Amygdala (tissue), 56 donors: ENCODE data around the gene ZNF730.
"Not testable (repeated sequence)": the region's sequence is repeated elsewhere in the genome, so short reads cannot be mapped to it uniquely, and the experiment has no call there.

Source experiments
- DNase-seq, 56 donors: peaks; one replicate each; lab custom pipeline; 2025; lab: John Stamatoyannopoulos, UW

Gene ZNF730

GRCh38 chr19:23116802-23117571 lies at the start of gene ZNF730:
Gene ZNF730 (plus strand): TSS chr19:23117025. CDS start chr19:23117174, 149 bp downstream.
- peak in 50 of 56 donors; percentile 4 to 85 (median 42) for DNase-seq

DNA sequence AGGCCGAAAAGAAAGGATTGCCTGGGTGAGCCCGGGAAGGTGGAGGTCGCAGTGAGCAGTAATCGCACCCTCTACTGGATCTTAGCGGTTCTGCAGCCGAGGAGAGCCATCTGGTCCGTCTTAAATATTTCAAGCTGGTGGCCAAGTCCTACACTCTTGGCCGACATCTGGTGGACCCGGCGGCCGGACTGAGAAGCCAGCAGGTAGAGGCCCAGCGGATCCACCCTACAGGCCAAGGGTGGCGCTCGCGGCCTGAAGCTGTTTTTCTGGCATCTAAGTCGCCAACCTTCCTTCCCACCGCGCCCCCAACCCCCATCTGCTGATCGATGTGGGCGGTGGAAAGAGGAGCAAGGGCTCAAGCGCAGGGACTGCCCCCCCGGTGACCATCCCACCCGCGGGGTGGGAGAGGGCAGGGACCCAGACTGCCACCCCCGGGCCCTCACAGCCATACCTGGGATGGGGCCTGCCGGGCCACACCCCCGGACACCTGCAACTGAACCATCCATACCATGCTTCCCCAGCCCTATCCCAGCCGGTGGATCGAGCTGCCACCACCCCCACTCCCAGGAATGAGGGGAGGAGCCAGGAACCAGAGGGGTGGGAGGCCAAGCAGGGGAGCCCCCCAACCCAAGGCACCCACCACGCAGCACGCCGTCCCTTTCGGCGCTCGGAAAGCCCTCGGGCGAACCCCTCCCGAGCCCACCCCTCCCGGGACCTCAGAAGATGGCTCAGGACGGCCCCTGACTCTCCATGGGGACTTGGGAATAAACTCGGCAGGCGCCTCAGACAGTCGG lies 46.3 kb upstream of the ZNF730 start:
- DNase-seq = peak in 3 of 56 donors; percentile 6 to 16 (median 13)

- DNase-seq = peak in 6 of 56 donors; percentile 1 to 23 (median 8)
Measured at GRCh38 chr19:23071147-23071511, 45.7 kb upstream of the ZNF730 start.

DNA sequence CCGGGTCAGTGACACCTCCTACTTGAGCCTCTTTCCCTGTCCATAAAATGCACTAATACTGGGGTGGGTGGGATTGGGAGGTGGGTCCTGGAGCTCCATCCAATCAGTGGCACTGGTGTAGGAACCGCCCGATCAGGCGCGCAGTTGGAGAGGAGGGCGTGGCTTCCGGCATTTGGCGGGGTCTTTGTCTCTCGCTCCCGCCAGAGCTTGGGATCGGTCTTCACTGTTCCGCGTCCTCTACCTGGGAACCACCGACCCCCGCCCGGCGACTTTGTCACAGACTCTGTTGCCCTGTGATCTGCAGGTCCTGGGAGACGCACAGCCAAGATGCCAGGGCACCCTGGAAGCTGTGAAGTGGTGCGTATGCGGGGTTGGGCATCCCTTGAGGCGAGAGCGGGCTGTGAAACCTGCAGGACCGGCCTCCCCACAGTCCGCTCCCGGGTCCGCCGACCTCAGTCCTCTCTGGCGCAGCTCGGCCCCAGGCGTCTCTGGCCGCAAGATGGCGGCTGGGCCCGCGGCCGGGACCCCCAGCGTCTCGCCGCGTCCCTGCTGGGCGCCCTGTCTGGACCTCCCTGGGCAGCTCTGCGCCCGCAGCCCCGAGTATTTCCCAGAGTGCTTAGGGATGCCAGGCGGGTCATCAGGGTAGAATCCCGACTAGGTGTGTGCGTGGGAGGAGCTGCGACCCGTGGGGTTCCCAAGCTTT lies 41.6 kb upstream of the ZNF730 start:
- DNase-seq = peak in 40 of 56 donors; percentile 1 to 64 (median 21)

DNA sequence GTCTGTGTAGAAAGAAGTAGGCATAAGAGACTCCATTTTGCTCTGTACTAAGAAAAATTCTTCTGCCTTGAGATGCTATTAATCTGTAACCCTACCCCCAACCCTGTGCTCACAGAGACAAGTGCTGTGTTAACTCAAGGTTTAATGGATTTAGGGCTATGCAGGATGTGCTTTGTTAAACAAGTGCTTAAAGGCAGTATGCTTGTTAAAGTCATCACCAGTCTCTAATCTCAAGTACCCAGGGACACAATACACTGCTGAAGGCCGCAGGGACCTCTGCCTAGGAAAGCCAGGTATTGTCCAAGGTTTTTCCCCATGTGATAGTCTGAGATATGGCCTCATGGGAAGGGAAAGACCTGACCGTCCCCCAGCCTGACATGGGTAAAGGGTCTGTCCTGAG lies 39.0 kb upstream of the ZNF730 start:
- DNase-seq = not testable (repeated sequence)

DNA sequence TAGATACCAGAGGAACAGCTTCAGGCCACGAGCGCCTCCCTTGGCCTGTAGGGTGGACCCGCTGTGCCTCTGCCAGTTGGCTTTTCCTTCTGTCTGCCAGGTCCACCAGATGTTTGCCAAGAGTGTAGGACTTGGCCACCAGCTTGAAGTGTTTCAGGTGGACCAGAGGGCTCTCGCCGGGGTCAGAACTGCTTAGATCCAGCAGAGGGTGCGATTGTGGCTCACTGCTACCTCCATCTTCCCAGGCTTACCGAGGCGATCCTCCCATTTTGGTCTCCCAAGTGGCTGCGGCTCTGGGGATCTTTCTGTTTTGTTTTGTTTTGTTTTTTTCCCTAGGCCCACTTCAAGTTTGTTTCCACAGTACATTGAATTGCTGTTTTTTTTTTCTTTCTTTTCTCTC lies 23.0 kb upstream of the ZNF730 start:
- no peak for DNase-seq

DNA sequence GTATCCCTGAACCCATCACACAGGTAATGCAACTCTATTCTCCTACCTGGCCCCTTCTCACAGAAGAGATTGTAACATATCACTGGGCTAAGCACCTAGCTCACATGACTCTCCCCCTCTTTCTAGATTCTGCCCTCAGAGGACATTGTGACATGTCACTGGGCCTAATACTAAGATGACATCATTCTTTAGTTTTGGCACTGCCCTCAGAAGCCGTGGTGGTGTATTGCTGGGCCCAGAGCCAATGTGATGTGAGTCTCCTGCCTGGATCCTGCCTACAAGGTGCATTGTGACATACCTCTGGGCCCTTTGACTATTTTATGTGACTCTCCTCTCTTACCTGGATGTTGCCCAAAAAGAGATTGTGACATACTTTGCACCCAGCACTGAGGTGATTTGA lies 21.4 kb upstream of the ZNF730 start:
- DNase-seq = no peak

DNA sequence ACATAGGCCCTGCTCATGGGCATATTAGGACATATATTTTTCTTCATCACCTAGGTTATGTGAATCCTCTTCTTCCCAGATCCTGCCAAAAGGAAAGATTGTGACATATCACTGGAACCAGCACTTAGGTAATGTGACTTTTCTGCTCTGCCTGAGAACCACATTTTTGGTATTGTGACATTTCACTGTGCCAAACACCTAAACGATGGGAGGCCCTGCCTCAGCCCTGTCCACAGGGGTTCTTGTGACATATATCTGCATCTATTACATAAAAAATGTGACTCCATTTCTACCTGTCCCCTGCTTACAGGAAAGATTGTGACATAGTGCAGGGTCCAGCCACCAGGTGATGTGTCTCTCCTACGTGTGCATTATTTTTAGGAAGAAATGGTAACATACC lies 18.5 kb upstream of the ZNF730 start:
- DNase-seq = no peak

DNA sequence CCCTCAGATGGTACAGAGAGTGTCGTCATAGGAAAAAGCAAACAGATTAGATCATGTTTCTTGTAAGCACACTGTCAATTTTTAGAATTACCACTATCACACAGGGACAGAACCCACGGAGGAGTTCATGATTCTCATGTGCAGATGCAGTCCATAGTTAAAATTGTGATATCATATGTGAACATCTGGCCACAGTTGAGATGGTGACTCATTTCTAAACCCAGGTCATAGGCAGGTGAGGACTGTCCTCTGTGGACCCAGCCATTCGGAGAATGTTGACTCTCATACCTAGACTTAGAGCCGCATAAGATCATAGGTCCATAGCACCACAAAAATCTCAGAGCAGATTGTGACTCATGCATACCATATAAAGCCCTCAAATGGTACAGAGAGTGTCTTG lies 17.8 kb upstream of the ZNF730 start:
- DNase-seq = no peak

DNA sequence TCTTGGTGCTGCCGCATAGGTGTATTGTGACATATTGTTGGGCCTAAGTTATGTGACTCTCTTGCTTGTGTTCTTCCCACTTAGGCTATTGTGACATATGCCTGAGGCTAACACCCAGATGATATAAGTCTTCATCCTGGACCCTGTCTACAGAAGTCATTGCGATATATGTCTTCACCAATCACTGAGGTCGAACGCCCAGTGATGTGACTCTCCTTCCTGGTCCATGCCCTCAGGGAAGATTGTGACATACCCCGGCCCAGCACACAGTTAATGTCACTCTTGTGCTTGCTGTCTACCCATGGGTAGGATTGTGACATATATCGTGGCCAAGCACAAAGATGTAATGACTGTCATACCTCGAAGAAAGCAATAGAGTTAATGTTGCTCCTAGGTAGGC lies 16.9 kb upstream of the ZNF730 start:
- no peak for DNase-seq

- DNase-seq = no peak
Measured at GRCh38 chr19:23101241-23101640, 15.6 kb upstream of the ZNF730 start.

DNA sequence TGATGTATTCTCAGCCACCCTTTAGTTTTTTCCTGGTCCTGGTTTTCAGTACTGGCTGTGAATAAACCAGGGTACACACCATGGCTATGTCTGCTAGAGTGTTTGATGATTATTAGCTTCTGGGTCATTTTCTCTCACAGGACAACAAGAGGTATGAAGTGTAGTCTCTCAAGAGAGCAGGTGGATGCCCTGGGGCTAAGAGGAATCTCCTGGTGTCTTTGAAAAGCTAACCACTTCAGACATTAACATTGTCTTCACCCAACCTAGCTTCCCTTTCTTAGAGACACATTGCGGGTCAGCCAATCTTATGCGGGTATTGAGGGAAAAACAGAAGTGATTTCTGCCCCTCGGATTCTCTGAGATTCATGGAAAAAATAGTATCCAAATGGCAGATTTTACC lies 1.6 kb downstream of the ZNF730 start:
- DNase-seq = no peak

DNA sequence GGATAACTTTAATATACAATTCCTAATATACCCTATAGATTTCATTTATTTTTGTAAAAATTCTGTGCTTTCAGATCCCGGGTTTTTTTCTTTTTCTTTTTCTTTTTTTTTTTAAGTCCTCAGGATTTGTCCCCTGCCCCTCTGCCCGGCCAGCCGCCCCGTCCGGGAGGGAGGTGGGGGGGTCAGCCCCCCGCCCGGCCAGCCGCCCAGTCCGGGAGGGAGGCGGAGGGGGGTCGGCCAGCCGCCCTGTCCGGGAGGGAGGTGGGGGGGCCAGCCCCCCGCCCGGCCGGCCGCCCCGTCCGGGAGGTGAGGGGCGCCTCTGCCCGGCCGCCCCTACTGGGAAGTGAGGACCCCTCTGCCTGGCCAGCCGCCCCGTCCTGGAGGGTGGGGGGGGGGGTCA lies 17.4 kb downstream of the ZNF730 start:
- not testable (repeated sequence) for DNase-seq

- DNase-seq = no peak
Measured at GRCh38 chr19:23145617-23146415, 29.0 kb downstream of the ZNF730 start.

DNA sequence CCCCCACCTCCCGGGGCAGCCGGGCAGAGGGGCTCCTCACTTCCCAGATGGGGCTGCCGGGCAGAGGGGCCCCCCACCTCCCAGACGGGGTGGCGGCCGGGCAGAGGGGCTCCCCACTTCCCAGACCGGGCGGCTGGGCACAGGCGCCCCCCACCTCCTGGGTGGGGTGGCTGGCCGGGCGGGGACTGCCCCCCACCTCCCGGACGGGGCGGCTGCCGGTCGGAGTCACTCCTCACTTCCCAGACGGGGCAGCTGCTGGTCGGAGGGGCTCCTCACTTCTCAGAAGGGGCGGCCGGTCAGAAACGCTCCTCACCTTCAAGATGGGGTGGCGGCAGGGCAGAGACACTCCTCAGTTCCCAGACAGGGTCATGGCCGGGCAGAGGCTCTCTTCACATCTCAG lies 43.9 kb downstream of the ZNF730 start:
- DNase-seq = no peak

DNA sequence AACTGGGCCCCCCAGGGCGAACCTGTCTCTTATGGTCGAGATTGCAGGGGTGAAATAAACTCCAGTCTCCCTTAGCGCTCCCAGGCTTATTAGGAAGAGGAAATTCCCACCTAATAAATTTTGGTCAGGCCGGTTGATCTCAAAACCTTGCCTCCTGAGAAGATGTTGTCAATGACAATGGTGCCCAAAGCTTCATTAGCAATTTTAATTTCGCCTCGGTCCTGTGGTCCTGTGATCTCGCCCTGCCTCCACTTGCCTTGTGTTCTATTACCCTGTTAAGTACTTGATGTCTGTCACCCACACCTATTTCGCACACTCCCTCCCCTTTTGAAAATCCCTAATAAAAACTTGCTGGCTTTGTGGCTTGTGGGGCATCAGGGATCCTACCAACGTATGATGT lies 51.5 kb downstream of the ZNF730 start:
- DNase-seq = not testable (repeated sequence)

DNA sequence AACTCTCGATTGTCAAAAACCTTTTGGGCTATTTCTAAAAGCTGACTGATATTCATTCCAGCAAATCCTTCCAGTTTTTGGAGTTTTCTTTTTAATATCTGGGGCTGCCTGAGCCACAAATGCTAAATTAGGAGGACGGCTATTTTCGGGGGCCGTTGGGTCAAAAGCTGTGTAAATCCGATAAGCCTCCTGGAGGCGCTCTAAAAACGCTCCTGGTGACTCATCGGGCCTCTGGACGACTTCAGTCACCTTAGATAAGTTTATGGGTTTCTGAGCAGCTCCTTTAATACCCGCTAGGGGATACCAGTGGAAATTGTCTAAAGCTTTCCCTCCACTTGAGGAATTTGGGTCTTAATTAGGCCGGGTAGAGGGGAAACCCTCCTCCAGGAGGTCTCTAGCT lies 66.4 kb downstream of the ZNF730 start:
- DNase-seq = no peak

DNA sequence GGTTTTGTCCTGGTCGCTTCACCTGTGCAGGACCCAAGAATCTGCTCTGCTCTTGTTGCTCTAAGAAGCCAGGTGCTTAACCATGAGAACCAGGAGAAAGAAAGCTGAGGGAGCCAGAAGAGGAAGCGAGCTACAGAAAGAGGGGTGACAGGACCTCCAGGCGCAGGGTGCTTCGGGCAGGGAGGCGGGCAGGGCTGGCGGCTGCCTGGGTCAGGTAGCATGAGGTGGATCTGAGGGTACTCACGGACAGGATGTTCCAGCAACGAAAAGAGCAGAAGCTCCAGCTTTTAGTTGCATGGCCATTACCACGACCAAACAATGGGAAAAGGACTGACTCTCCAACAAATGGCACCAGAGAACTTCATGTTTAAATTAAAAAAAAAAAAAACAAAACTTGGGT lies 73.5 kb downstream of the ZNF730 start:
- no peak for DNase-seq
